HG03095 (cell line): Measurements from ENCODE around the gene CDIPT.
A peak's percentile ranks its signal among the peaks of the same experiment; 100 is the strongest.
"Not testable (repeated sequence)": the region's sequence is repeated elsewhere in the genome, so short reads cannot be mapped to it uniquely, and the experiment has no call there.

ENCODE experiments used
- ATAC-seq: cut with Tn5 transposase; IDR thresholded peaks from one replicate; pipeline ENCODE4 v1.9.1; 2021; ENCODE audit warnings: moderate library complexity; ENCODE audit not compliant: unreplicated experiment

The CDIPT gene

DNA sequence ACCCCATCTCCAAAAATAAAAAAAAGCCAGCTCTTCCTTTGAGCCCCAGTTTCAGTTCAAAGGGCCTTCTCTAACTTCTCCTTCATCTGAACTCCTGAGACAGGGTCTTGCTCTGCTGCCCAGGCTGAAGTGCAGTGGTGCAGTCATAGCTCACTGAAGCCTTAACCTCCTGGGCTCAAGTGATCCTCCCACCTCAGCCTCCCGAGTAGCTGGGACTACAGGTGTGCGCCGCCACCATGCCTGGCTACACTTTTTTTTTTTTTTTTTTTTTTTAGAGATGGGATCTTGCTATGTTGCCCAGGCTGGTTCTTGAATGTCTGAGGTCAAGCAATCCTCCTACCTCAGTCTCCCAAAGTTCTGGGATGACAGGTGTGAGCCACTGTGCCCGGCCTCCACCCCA, 29.8 kb downstream of the CDIPT start:
- not testable (repeated sequence) for ATAC-seq

DNA sequence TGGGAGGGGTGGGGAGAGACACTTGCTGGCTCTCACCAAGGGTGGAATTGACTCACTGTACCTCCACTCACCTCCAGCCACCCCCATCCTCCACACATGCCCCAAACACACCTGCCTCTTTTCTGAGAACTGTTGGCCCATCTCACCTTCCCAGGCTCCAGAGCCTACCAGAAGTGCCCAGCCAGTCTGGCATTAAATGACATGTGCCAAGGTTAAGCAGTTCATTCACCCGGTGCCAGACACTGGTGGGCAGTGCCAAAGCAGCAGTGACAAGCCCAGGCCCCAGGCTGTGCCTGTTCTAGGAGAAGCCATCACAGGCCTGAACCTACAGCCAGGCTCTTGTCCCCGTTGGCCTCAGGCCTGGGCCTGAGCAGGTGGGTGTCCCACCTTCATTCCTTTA, 31.5 kb downstream of the CDIPT start:
- ATAC-seq = no peak

DNA sequence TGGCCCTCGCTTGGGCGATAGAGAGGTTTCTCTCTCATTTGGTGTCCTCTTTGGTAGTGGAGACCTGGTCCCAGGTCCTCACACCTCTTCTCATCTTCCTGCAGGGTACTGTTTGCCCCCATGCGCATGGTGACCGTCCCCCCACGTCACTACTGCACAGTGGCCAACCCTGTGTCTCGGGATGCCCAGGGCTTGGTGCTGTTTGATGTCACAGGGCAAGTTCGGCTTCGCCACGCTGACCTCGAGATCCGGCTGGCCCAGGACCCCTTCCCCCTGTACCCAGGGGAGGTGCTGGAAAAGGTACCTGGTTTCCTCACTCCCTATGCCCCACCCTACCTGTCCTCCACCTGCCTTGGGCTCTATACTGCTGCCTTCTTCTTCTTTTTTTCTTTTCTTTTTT, 32.3 kb downstream of the CDIPT start:
- ATAC-seq = no peak

DNA sequence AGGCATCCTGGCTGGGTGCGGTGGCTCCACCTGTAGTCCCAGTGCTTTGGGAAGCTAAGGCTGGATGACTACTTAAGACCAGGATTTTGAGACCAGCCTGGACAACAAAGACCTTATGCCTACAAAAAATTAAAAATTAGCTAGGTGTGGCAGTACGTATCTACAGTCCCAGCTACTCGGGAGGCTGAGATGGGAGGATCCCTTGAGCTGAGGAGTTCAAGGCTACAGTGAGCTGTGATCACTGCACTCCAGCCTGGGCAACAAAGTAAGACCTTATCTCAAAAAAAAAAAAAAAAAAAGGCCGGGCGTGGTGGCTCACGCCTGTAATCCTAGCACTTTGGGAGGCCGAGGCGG, 36.7 kb downstream of the CDIPT start:
- ATAC-seq = no peak

DNA sequence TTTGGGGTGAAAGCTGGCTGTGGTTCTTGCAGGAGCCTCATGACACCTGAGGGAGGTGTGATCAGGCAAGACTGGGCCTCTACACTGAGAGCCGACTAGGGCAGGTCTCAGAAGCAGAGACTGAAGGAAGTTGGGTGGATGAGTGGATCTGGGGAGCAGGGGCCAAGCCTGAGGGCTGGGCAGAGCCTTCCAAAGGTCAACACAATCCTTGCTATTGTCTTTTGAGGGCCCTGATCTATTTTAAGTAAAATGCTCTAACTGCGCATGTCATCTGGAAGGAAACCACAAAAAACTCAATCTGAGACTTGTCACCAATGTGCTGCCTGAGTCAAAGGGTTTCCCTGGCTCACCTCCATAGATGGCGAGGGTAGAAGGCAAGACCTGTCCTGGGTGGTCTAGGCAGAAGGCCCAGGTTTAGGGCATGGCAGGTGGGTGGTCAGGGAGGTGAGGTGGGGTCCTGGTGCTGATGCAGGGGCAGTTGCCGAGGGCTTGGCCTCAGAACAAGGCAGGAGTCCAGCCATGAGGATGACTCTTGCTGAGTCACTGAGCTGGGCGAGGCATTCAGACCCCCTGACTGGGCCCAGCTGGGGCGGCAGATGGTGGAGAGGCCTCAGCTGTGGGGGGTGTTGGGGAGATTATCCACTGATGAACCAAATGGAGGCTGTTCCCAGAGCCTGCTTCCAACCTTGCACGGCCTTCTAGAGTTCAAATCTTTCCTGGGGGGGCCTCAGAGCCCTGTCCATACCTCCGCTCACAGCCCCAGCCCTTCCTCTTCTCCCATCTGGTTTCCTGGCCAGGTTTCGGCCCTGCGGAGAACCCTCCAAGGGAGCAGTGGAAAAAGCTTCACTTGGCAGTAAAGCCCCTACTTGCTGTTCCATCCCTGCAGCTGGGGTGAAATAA, 37.6 kb downstream of the CDIPT start:
- no peak for ATAC-seq

DNA sequence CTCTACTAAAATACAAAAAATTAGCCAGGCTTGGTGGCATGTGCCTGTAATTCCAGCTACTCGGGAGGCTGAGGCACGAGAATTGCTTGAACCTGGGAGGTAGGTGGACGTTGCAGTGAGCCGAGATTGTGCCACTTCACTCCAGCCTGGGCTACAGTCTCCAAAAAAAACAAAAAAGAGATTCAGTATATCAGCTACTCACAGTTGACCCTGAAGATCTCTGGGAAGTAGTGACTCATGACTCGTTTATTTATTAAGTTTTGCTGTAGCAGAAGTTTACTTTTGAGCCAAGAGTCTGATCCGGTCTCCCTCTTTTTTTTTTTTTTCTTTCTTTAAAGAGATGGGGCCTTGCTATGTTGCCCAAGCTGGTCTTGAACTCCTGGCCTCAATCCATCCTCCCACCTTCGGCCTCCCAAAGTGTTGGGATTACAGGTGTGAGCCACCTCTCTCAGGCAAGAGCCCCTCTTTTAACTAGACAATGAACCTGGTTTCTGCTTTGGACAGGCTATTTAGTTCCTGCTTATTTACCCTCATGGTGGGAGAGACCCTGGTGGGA, 38.4 kb downstream of the CDIPT start:
- no peak for ATAC-seq

DNA sequence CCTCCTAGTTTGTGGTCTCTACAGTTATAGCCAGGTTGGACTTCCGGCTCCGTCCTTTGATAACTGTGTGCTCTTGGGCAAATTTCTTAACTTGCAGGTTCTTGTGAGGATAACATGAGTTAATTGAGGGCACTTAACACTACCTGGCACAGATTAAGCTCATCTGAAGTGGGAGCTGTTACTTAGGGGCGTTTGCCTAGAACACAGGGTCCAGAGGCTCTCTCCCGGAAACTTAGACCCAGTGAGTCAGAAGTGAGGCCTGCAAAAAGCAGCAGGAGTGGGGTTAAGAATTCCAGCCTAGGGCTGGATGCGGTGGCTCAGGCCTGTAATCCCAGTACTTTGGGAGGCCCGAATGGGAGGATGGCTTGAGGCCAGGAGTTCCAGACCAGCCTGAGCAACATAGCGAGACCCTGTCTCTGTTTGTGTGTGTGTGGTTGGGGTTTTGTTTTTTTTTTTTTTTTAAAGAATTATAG, 41.3 kb downstream of the CDIPT start:
- ATAC-seq = no peak

DNA sequence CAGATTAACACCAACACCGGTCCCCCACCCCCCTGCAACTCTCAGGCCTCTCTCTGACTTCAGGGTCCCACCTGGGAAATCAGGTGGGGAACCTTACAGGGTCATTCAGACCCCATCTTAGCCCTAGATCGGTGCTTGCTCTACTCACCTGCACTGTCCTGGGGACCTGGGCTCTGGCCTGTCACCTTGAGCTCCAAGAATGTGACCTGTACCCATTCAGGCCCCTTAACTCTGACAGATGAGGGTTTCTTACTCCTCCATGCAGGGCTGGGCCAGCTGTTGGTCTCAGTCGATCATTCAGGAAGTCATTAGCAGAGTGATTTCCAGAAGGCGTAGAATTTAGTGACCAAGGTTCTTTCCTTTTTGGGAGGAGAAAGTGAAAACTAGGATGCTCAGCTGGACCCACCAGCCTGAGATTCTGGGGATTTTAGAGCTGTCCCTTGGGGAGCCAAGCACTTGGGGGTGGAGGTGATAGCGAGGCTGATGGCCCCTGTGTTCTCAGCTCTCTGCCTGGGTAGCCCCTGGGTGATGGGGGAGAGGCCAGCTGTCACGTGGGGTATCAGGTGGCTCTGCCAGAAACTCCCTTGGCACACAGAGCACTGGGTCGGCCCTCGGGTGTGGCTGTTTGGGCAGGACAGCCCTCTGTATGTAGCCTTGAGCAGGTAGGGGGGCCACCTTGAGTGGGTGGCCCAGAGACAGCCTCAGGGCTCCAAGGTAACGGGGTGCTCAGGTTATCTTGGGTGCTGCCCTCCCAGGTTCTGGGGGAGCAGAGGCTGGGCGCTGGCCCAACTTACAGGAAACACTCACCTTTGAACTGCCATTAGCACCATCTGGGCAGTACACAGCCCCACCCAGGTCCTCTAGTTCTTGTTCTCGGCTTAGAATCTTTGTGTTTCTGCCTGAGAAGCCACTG, 42.0 kb downstream of the CDIPT start:
- peak; percentile 38 for ATAC-seq

DNA sequence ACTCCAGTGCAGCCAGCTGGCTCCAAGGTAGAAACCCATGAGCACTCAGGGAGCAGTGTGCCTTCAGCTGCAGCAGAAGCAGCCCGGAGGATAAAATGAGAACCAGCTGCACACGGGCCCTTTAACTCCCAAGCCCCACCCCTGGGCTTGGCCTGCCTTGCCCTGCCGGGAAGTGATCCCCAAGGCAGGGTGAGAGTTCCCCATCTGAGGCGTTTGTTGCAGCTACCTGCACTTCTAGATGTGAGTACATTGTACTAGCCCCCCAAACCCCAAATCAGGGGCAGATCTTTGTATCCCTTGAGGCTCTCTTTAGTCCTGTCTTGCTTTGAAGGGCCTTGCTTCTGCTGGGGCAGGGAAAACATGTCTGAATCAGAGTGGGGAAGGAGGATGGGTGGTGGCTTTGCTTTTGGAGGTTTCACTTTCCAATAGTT, 42.7 kb downstream of the CDIPT start, which contains the start of gene MVP:
MVP (plus strand) TSS at position 192 of the 431 bp plus-strand sequence. CDS start 10,088 bp downstream, outside the sequence.
- ATAC-seq = no peak

DNA sequence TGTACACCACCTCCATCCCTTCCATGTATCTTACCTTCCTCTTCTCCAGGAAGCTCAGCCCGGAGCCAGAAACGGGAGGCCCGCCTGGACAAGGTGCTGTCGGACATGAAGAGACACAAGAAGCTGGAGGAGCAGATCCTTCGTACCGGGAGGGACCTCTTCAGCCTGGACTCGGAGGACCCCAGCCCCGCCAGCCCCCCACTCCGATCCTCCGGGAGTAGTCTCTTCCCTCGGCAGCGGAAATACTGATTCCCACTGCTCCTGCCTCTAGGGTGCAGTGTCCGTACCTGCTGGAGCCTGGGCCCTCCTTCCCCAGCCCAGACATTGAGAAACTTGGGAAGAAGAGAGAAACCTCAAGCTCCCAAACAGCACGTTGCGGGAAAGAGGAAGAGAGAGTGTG, 43.5 kb downstream of the CDIPT start:
- no peak for ATAC-seq

DNA sequence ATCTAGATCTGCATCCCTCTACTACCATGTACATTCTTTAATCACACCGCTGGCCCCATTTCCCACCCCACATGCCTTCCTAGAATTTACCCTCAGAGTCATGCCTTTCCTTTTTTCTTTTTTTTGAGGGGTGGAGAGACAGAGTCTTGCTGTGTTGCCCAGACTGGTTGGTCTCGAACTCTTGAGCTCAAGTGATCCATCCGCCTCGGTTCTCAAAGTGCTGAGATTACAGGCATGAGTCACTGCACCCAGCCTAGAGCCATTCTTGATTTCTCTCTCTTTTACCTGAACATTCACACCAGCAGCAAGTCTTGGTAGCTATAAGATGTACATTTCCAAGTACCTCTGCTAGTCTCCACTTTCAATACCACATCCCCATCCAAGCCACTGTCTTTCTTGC, 44.9 kb downstream of the CDIPT start:
- ATAC-seq = no peak

DNA sequence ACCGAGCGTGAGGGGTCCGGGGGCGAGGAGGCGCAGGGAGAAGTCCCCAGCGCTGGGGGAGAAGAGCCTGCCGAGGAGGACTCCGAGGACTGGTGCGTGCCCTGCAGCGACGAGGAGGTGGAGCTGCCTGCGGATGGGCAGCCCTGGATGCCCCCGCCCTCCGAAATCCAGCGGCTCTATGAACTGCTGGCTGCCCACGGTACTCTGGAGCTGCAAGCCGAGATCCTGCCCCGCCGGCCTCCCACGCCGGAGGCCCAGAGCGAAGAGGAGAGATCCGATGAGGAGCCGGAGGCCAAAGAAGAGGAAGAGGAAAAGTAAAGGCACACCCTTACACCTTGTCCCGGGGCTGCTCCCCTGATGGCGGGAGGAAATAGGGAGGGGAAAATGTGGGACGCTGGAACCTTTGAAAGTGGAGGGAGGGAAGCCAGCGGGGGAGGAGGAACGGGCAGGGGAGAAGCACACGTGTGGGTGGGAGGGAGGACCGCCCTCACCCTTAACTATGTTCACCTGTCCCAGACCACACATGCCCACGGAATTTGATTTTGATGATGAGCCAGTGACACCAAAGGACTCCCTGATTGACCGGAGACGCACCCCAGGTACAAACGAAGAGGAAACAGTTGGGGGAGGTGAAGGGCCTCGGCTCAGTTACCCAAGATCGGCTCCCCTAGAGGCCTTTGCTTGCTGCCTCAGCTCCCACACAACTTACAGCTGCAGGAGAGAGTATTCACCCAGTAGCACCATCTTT, 46.2 kb downstream of the CDIPT start:
- ATAC-seq = peak; percentile 4

DNA sequence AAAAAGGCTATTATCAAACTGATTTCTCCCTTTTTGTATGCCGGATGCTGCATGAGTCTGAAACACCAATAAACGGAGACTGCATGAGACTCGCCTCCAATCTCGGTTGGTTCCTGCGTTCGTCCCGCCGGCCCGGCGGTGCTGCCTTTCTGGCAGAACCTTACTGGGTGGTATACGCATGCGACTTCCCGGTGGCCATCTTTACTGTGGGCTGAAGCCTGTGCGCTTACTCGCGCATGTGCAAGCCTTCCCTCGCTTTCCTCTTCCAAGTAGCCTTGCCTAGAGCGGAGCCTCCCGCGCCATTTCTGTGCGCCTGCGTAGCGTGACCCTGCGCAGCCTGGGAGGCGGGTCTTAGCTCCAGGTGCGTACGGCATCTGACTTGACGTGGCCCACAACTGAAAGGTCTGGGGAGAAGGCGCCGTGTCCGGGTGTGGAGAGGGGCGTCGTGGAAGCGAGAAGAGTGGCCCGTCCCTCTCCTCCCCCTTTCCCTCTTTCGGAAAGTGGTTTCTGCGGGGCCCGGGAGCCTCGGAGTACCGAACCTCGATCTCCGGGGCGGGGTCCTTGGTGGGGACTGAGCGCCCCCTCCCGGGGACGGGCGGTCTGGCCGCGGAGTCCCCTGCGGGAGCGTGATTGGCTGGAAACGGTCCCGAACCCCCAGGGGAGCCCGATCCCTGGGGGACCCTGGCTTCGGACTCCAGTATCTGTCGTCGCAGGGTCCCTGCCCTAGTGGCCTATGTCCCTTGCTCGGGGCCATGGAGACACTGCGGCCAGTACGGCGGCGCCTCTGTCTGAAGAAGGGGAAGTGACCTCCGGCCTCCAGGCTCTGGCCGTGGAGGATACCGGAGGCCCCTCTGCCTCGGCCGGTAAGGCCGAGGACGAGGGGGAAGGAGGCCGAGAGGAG, 47.0 kb downstream of the CDIPT start, which contains the start of gene PAGR1:
PAGR1 (plus strand) TSS at position 360 of the 901 bp plus-strand sequence; CDS start at position 734, 374 bp downstream.
- peak; percentile 43 for ATAC-seq

DNA sequence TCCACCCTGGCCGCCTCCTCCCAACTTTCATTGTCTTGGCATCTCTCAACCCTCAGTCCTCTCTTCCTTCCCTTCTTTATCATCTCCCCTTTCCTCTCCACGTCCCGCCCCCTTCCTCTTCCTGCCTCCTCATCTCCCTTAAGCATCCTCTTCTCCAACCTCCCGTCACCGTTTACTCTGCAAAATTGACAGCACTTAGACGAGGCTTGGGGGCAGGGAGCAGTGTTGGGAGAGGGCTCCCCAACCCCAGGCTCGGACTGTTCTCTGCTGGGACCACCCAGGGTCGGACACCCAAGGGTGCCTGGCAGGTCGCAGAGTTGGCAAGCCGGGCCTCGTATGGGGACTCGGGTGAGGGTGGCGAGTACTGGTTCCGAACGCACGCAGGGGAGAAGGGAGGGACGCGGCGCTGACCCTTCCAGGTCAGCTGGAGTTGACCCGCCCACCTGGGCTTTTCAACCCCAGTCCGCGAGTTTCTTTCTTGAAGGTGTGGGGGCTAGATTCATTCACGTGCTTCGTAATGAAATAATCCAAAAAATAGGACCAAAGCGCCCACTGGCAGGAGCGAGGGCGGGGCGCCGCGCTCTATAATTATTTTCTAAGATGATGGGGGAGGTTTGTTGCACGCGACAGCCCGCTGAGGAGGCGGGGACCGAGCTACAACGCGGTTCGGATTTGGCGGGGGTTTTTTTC, 47.8 kb downstream of the CDIPT start:
- ATAC-seq = no peak

DNA sequence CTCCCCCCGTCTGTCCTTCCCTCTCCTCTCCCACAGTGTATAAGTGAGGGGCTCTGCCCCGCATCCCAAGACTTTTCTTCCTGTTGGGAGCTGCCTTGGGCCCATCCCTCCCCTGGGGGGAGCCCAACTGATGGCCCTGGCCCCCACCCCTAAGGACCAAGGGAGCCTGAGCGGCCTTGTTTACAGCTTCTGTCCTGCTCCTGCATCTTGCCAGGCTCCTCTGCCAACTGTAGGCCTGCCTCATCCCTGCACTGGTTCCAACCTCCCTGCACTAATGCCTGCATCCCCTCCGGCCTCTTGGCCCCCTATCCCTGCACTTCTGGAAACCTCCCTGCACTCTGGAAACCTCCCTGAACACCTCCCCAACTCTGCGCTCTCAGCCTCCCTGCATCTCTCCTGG, 48.4 kb downstream of the CDIPT start:
- no peak for ATAC-seq

DNA sequence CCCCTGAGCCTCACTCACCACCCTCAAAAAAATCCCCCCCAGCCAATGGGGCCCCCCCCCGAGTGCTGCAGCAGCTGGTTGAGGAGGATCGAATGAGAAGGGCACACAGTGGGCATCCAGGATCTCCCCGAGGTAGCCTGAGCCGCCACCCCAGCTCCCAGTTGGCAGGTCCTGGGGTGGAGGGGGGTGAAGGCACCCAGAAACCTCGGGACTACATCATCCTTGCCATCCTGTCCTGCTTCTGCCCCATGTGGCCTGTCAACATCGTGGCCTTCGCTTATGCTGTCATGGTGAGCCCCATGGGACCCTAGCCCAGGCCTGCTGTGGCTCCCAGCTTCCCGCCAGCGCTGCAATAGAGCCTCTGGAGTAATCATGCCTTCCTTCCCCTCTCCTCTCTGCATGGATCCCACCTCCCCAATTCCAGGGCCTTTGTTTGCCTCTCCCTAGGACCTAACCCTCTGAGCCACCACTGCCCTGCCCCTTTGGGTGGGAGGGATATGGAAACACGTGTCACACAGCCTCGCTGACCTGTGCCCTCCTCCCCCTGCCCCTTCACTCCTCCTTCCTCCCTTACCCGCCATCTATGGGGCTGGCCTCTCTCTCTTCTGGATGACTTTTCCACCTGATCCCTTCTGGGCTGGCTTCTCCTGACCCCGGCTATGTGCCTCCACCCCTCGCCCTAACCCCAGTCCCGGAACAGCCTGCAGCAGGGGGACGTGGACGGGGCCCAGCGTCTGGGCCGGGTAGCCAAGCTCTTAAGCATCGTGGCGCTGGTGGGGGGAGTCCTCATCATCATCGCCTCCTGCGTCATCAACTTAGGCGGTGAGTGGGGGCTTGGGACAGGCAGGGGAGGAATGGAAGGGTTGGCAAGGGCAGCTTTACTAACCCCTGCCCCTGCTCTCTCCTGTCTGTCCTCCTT, 49.1 kb downstream of the CDIPT start:
- ATAC-seq = no peak

DNA sequence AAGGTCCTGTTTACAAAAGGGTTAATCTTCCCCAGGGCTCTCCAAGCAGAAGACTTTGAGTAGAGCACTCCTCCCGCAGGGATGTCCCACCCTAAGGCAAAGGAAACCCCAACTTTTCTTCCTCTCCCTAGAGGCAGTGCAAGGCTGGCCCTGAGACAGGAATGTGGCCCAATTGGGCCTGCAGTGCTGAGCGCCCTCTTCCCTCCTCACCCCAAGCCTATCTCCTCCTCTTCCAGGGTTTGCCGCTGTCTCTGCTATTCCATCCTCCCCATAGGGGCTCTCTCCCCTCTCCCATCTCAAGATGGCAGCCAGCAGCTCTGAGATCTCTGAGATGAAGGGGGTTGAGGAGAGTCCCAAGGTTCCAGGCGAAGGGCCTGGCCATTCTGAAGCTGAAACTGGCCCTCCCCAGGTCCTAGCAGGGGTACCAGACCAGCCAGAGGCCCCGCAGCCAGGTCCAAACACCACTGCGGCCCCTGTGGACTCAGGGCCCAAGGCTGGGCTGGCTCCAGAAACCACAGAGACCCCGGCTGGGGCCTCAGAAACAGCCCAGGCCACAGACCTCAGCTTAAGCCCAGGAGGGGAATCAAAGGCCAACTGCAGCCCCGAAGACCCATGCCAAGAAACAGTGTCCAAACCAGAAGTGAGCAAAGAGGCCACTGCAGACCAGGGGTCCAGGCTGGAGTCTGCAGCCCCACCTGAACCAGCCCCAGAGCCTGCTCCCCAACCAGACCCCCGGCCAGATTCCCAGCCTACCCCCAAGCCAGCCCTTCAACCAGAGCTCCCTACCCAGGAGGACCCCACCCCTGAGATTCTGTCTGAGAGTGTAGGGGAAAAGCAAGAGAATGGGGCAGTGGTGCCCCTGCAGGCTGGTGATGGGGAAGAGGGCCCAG, 50.0 kb downstream of the CDIPT start:
- ATAC-seq = no peak
